Left lobe of liver (tissue), 2 donors: ENCODE results near the gene LHFPL6. TPM values are rescaled to one million over a fixed set of nuclear protein-coding genes. Genes with fewer than 3 reads are reported as not detected.

Experiments used
- ATAC-seq: fragments of 200-7000 bp; cut with Tn5 transposase; one replicate; pipeline ENCODE4 v1.9.1; 2020; ENCODE audit warnings: mild to moderate bottlenecking, moderate library complexity
- DNase-seq: peaks from one replicate; pipeline ENCODE4 v3.0.0-alpha.2; 2020; ENCODE audit warnings: low spot score
- total RNA-seq: library from RNA; stranded (reverse); gene quantifications from one replicate; pipeline ENCODE4 v1.2.1, GENCODE V29; 2021
- donor health status: DM: no; HTN: no; CAD: no; lungs with moderate emphysema.
- donor health status: DM: no; HTN: yes; CAD: no.

LHFPL6 gene
- total RNA-seq, 1 donor from 2014 or later: 2.8 TPM

DNA sequence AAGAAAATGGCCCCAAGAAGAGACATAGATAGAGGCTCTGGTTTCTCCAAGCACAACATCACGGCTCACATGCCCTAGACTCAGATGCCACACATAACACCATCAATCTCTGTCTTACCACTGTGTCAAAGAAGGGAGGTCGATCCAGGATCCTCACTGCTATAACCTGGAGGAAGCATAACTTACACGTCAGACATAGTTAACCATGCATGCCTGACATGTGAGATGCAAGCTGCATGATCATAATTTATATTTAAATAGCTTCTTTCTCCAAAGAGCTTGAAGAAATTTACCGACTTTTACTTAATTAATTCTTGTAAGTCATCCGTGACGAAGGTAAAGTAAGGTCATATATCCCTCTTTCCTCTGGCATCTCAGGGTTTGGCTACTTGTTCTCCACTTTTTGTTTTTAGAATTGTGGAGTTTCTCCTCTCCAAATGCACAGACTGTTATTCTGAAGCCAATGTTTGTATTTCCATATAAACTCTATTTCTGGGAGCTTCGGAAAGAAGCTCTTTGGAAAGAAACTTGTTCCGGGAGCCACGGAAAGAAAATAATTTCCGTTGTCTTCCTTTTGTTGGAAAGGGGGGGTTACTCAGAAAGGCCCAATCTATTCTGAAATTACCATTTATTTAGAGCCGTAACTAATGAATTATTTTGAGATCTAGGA lies 205.6 kb downstream of the LHFPL6 start:
- ATAC-seq (no peak), DNase-seq (no peak)

DNA sequence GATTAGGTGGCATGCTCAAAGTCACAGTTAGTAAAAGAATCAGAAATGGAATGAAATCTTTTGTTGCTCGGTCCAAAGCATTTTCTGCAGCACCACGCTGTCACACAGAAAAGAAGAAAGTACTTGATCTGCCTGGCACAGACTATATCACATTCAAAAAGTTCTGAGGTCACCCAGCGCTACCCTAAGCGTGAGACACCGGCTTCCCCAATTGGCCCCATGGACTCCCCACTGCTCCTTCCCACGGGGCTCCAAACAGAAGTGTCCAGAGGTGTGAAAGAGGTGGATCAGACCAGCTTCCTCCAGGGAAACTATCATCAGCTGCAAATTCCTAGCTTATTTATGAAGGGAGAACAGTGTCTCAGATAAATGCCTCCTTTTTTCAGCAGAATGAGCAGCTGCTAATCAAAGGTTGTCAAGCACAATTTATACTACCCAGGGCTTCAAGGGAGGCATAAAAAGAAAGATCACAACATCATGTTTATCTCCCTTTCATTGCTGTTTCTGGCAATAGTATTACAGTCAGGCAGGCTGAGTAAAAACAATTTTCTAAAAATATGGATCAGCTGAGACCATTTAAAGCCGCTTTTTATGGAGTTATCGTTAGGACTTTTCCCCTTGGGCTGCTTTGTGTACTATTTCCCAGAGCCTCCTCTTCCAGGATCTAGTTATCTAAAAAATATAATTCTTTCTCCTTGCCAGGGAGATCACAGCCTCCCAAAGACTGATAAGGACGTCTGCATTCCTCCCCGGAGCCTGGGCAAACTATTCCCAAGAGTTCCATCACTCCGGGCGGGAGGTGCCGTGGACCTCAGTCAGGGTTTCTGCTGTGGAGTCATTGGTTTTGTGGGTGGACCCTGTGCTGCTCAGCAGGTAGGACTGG lies 208.0 kb downstream of the LHFPL6 start:
- no peak for ATAC-seq
- no peak for DNase-seq

DNA sequence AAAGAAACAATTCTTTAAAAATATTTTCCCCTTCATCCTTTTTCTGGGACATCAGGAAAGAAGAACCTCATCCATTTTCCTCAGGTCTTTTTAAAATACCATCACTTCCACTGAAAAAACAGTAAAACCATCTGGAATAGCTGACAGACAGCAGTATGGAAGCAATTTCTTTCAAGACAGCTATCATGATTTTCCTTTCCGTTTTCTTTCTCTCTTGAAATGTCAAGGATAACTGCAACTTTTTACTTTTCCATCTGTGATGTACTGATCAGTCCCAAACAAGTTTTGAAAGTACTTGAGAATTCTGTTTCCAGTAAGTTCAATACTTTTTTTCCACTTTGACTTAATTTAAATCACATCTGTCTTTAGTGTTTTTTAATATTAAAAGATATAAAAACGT lies 211.2 kb downstream of the LHFPL6 start:
- ATAC-seq: no peak
- DNase-seq: no peak

DNA sequence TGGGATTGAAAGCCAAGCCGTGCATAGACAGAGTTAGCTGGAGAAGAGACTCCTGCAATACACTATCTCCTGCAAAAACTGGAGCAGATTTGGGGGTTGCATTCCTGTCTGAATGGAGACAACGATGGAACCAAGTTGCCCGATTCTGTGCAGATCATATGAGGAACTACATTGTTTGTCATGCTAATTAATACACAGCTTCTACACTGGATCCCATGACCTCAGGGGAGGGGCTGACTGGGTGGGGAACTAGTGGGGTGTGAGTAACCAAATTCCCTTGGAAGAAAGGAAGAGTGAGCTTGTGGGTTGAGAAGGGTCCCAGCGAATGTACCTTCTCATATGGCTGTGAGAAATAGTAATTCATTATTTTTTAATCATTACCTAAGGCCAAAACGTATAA lies 214.0 kb downstream of the LHFPL6 start:
- no peak for DNase-seq
- ATAC-seq: no peak

DNA sequence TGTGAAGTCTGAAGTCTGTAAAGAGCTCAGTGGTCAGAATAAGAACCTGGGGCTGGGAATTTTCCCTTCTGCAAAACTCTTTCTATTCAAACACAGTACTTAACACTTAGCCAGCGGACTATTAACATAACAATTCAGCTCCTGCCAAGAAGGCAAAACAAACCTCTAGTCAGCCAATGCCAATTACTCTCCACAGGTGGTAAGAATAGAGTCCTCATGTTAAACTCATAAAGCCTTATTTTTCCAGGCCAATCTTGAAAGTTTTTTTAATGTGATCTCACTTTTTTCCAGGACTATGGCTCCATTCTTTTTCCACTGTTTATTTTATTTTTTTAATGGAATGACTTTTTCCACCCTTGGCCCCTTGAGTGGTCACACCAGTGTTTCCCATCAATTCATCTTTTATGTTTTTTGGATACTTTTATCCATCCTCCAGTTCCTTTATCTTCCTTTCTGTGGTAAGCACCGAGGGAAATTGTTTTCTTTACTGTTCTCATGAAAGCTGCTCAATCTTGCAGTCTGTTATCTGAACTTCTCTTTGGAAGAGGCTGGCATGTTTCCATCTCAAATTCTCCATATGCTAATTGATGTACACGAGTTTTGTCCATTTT lies 217.3 kb downstream of the LHFPL6 start:
- no peak for DNase-seq
- no peak for ATAC-seq

DNA sequence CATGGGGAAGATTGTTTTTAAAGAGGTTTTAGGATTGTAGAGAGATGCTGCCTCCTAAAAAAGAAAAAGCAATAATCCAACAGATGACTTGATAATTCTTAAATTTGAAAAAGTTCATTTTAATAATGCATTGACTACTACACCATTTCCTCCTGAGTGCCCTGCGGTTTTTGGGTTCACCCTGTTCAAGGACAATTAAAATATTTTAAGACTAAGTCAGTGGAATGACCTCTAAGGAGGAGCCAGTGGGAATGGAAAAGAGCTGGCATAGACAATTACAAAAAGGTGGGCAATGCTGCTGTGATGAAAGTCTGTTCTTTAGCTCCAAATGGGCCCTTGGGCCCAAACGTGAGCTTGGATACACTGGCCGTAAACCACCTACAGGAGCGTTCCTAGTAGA lies 217.8 kb downstream of the LHFPL6 start:
- DNase-seq (no peak), ATAC-seq (no peak)

DNA sequence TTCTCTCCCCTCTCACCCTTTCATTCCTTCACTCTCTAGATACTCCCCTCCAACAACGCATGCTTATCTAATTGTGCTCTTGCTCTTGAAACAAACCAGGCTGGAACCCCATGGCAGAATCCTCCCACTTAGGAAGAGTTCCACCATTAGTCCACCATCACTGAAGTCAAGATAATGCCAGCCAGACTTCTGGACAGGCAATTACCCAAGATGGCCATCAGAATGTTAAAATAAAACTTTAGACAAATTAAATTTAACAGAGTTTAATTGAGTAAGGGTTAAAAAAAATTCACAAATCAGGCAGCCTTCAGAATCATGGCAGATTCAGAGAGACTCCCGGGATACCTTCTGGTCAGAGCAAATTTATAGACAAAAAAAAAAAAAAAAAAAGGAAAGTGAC lies 221.5 kb downstream of the LHFPL6 start:
- DNase-seq (no peak), ATAC-seq (no peak)

DNA sequence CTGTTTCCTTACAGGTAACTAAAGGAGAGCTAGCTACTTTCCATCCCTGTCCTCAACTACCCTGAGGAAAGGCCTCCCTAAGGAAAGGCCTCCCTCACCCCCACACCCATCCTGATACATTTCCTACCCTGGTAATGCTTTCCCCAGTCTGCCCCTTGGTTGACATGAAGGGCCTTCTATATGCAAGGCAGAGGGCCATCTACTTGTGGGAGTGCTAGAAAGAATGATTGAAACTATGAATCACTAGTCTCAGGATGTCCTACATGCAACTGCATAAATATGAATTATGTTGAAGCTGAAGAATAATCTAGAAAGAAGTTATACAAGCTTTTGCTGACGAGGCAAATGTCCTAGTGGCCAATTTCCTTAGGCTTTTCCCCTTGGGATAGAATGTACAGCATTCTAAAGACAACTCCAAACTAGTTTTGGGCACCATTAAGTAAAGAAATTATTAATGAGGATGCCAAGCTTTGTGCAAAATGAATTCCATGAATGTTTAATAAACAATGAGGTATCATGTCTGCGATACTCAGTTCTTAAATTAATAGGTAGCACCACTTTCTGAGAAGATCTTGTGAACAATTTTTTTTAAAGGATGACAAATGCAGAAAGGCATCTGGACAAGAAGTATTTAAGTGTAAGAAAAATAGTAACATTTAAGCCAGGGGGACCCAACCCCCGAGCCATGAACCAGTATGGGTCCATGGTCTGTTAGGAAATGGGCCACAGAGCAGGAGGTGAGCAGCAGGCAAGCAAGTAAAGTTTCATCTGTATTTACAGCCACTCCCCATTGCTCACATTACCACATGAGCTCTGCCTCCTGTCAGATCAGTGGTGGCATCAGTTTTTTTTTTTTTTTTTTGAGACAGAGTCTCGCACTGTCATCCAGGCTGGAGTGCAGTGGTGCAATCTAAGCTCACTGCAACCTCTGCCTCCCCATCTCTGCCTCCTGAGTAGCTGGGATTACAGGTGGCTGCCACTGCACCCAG lies 223.0 kb downstream of the LHFPL6 start:
- DNase-seq (no peak), ATAC-seq (no peak)

DNA sequence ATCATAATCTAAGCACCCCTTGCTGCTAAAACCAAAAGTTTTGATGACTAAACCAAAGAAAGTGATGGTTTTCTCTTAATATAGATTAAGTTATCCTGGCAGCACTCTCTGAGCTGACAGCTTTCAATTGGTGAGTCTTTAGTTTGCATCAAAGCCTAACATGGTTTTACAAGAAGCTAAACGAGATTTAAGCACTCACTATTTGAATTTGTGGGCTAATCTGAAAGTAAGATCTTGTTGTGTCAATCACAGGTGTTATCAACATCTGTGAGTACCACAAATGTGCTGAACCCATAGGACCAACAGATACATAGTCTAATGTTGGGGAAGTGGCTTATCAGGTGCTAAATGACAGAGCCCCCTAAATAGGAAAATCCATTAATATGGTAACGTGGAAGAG lies 223.9 kb downstream of the LHFPL6 start:
- DNase-seq: no peak
- ATAC-seq: no peak

DNA sequence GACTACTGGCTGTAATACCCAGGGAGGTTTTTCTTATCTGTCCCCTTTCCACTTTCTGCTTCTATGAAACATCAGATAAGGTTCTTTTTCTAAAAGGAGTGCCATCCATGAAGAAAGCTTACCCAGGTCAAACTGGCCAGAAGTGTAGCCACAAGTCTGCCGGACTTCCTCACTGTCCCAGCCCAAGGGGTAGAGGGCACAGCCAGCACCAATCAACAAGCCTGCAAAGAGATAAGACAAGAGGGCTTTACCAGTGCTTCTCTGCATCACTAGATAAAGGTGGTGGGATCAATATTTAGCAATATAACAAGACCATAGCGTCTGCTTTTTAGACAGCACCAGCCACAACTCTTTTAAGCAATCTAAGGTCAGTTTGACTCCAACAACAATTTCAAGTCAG lies 224.7 kb downstream of the LHFPL6 start:
- no peak for ATAC-seq
- no peak for DNase-seq

DNA sequence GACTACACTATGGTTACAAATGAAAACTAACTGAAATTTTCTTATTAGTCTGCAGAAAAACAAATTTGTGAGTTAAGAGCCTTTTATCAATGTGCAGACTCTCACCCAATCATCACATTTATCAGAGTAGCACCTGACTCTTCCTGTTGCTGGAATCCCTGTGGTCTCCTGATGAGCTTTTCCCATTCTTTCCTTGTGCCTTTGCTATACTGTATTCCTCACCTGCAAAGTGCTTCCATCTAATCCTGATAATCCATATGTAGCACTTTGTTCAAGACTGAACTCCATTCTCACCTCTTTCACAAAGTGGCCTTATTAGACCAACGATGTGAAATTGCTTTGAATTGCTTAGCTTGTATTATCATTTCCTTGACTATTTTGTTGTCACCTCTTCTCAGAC lies 225.3 kb downstream of the LHFPL6 start:
- no peak for DNase-seq
- no peak for ATAC-seq

DNA sequence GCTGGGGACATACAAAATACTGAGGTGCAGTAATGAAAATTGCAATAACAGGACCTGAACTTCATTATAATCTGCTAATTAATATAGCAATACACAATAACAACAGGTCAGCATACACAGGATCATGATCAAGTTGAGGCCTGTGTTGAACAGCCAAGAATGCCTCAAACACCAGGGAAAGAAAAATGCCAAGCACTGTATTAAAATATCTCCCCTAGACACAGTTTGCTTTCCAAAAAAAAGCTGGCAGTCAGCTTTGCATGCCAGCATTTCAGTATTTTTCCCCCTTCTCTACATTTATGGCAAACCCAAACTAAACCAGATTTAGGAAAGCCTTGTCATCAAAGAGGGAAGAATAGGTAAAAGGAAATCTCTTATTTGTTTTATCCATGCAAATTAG lies 226.9 kb downstream of the LHFPL6 start:
- ATAC-seq (no peak), DNase-seq (no peak)

DNA sequence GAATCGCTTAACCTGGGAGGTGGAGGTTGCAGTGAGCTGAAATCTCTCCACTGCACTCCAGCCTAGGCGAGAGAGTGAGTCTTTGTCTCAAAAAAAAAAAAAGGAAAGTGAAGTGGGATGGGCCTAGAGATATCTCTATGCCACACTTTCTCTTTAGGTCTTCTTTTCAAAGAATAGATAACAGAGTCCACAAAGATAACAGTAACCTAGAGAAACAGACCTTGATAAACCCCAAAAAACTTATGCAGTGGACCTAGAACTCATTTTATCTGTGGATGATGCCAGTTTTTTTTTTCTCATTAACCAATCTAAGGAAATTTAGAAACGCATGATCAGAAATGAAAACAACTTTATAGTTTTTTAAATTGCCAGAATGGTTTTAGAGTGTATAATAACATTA lies 227.4 kb downstream of the LHFPL6 start:
- ATAC-seq (no peak), DNase-seq (no peak)

DNA sequence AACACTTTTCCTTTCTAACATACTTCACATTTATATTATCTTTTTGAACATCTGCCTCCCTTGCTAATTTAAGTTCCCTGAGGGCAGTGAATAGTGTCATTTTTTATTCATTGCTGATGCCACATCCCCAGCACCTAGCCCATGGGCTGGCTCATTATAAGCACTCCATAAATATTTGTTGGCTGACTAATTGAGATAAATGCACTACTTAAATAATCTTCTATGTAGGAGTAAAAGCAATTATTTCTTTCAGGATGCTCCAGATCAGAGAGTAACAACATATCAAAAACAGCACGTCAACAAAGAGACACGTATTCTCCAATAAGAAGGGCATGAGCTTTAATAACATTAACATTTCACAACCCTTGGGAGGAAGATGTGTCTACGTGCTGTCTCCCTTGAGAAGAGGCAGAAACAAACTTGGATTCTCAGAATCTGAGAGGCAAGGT lies 228.2 kb downstream of the LHFPL6 start:
- ATAC-seq (no peak), DNase-seq (no peak)

DNA sequence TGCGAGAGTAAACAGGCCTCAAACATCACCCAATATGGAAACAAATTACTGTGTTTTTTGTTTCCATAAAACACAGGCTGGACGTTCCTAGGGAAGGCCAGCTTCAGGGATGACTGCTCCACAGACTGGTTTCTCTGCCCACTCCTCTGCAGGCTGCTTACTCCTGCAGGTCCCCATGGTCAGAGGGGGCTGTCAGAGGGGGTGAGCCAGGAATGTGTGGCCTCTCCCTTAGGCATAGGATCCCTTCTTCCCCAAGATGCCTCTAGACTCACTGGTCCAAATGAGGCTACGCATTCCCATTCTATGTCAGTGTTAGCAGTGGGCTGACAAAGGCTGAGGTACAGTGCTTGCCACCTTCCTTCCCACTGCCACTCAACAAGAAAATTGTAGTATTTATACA lies 229.8 kb downstream of the LHFPL6 start:
- no peak for DNase-seq
- no peak for ATAC-seq

DNA sequence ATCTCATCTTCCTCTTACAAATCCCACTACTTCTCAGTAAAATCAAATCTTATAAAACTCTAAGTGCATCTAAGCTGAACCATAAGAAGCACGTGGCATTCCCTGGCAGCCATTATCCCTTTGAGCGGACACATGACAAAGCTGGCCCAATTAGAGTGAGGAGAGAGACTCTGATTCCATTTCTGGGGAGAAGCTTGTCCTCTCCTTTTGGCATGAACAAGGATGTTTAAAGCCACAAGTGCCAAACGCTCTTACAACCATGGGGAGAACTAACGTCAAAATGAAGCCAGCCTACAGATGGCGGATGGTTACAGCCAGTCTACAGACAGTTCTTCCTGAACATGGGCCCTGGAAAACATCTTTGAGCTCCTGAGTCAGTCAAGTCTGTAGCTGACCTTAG lies 231.3 kb downstream of the LHFPL6 start:
- DNase-seq (no peak), ATAC-seq (no peak)

DNA sequence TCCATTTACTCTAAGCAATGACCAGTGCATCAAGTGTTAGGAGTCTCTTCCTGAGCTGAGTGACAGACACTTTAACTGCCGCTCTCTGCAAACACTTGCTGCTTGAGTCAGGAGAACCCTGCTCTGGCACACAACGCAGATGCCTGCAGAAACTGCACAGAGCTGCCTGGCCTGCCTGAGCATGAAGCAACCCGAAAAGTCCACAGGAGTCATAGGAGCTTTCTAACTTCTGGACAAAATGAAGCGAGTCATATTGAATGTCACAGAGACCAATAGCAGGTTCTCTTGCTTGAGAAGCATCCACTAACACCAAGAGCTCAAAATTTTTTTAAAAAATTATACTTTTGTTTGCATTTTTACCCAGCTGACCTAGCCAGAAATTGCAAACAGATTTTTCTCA lies 232.4 kb downstream of the LHFPL6 start:
- no peak for ATAC-seq

DNA sequence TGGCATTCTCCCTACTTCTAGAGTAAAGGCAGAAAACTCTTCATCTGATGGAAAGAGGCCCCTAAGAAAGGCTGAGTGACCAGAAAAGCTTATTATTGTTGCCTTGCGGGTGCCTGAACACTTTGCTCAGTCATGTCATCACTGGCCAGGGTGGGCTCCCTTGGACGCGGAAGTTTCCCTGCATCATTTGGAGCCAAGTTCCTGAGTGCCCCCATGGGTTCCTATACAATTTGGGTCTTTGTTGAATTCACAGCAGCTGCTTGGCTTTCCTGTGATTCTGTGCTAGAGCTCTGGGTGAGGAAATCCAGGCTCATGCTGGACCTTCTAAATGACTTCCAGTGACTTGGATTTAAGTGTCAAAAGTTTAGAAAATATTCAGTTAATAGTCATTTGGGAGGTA lies 232.9 kb downstream of the LHFPL6 start:
- ATAC-seq (no peak), DNase-seq (no peak)

More for the DNA sequence above, 232.4 kb downstream of the LHFPL6 start:
- DNase-seq: no peak

DNA sequence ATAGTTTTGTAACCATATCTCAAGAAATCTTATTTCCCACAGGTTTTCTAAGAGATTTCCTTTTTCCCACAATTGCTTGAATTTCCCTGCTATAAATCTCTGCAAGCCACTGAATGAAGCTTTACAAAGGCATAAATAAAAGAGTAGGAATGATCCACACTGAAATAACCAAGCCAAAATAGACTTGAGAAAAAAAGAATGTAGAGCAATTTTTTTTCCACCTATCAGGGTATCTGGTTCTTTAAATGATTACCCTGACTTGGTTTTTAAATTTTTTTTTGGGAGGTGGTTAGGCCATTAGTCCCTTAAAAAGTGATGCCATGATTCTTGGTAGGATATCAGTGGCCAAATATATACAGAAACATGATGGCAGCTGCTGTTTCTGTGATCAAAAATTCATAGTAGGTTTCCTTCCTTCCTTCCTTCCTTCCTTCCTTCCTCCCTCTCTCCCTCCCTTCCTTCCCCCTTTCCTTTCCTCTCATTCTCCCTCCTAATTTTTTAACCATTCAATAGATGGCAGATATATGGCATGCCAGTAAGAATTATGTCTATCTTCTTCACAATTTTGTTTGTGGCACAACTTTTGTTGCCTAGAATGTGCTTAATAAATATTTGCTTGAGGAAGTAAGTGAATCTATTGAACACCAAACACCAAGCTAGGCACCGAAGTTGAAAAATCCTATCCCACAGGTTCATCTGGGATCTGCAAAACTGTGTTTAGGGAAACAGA lies 233.7 kb downstream of the LHFPL6 start:
- DNase-seq (no peak), ATAC-seq (no peak)

DNA sequence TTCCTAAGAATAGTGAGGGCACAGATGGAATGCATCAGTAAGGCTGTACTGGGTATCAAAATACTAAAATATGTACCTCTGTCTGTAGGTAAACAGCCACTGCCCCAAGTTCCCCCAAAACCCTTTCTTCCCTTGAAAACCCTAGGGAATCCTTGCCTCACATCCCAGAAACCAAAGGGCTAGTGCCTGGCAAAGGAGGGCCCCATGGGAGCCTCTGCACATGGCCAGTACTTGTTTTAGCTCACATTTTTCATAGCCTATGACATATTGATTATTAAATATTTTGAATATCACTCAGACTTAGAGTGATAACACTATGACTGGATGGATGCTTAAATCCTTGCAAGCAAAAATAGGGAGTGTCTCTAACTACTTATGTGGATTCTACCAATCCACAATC lies 237.1 kb downstream of the LHFPL6 start:
- ATAC-seq: no peak

More for the DNA sequence above, 237.1 kb downstream of the LHFPL6 start:
- no peak for DNase-seq
